Right ventricle myocardium inferior (tissue), 1 donor: ENCODE results near the gene GP1BA. TPM values are rescaled to one million over a fixed set of nuclear protein-coding genes. Genes with fewer than 3 reads are reported as not detected.

Experiments
- ATAC-seq: fragments of 200-7000 bp; cut with Tn5 transposase; one replicate; pipeline ENCODE4 v1.9.1; 2020; ENCODE audit warnings: mild to moderate bottlenecking, moderate library complexity
- DNase-seq: peaks from one replicate; pipeline ENCODE4 v3.0.0; 2021; ENCODE audit errors: missing footprints
- intact Hi-C: fragments of 100-400 bp; cut with DNase I; formaldehyde crosslinking; loops from one replicate; pipeline ENCODE4 v1.11.0; 2022
- total RNA-seq: library from RNA; stranded (reverse); fragmentation: NEBNext Ultra II Directional; extraction: Animal tissue kit (Norgen Biotek cat#: 25700); gene quantifications from one replicate; pipeline ENCODE4 v1.2.1, GENCODE V29; 2021
- donor health status: DM: no; HTN: yes; CAD: no; lungs with severe emphysema.

The GP1BA gene
- total RNA-seq, 1 donor from 2014 or later, result not detected

GRCh38 chr17:4965311-4965986 lies 33.4 kb downstream of the GP1BA start:
- ATAC-seq (no peak), DNase-seq (no peak)
- intact Hi-C loops, result loop anchor here (5.0 kb wide), 1 partner anchor 58 kb away; no protein-coding TSS in a partner anchor

GRCh38 chr17:4966844-4967538 lies 34.9 kb downstream of the GP1BA start:
- ATAC-seq (peak; percentile 92), DNase-seq (peak; percentile 99)
- intact Hi-C loops, result loop anchor here (1.0 to 5.0 kb wide), 3 partner anchors 19 to 60 kb away; partner anchors contain the start of genes PFN1, RNF167 and SLC25A11

- ATAC-seq, result peak; percentile 88
- peak; percentile 97 for DNase-seq
- intact Hi-C loops, result loop anchor here (1.0 to 5.0 kb wide), 4 partner anchors 19 to 61 kb away; partner anchors contain the start of genes CAMTA2, PFN1, RNF167 and SLC25A11
Measured at GRCh38 chr17:4967539-4968485, 35.7 kb downstream of the GP1BA start, which contains the start of gene SPAG7. Gene SPAG7 (minus strand): TSS chr17:4967817. CDS start chr17:4967804, 13 bp downstream.

- ATAC-seq (no peak), DNase-seq (no peak)
- intact Hi-C loops, result loop anchor here (1.0 to 5.0 kb wide), 2 partner anchors 19 to 61 kb away; partner anchors contain the start of gene CAMTA2
Measured at GRCh38 chr17:4968486-4969046, 36.5 kb downstream of the GP1BA start.

- DNase-seq (no peak), ATAC-seq (no peak)
- intact Hi-C loops, result loop anchor here (5.0 kb wide), 1 partner anchor 62 kb away; no protein-coding TSS in a partner anchor
Measured at GRCh38 chr17:4969047-4969550, 37.0 kb downstream of the GP1BA start.

- intact Hi-C loops, result loop anchor here (5.0 kb wide), 1 partner anchor 62 kb away; no protein-coding TSS in a partner anchor
- ATAC-seq (no peak), DNase-seq (no peak)
Measured at GRCh38 chr17:4969551-4970173, 37.6 kb downstream of the GP1BA start.

GRCh38 chr17:4970273-4970672 lies 38.2 kb downstream of the GP1BA start:
- no peak for DNase-seq
- intact Hi-C loops, result no loop called here
- no peak for ATAC-seq

- intact Hi-C loops, result no loop called here
- DNase-seq, result no peak
Measured at GRCh38 chr17:4971826-4972225, 39.7 kb downstream of the GP1BA start.

GRCh38 chr17:4972322-4972721 lies 40.2 kb downstream of the GP1BA start:
- intact Hi-C loops, result no loop called here

More at GRCh38 chr17:4971826-4972225, 39.7 kb downstream of the GP1BA start:
- no peak for ATAC-seq

GRCh38 chr17:4972752-4973151 lies 40.7 kb downstream of the GP1BA start:
- no peak for ATAC-seq
- no peak for DNase-seq
- intact Hi-C loops, result no loop called here

More at GRCh38 chr17:4972322-4972721, 40.2 kb downstream of the GP1BA start:
- no peak for ATAC-seq
- DNase-seq, result no peak

- no peak for DNase-seq
- intact Hi-C loops, result no loop called here
- peak; percentile 0 for ATAC-seq
Measured at GRCh38 chr17:4973256-4974114, 41.4 kb downstream of the GP1BA start.

- ATAC-seq (peak; percentile 71), DNase-seq (no peak)
- intact Hi-C loops, result no loop called here
Measured at GRCh38 chr17:4974115-4974670, 42.1 kb downstream of the GP1BA start.

GRCh38 chr17:4978726-4979125 lies 46.6 kb downstream of the GP1BA start:
- intact Hi-C loops, result no loop called here
- DNase-seq, result no peak
- ATAC-seq, result no peak

GRCh38 chr17:4980644-4981216 lies 48.7 kb downstream of the GP1BA start:
- ATAC-seq, result no peak
- intact Hi-C loops, result loop anchor here (2.0 kb wide), 1 partner anchor 82 kb away; no protein-coding TSS in a partner anchor
- DNase-seq, result no peak

GRCh38 chr17:4982305-4982704 lies 50.2 kb downstream of the GP1BA start:
- intact Hi-C loops, result no loop called here
- ATAC-seq (no peak), DNase-seq (no peak)
